BJ (cell line): ENCODE measurements around the gene LMAN2. TPM values are rescaled to one million over a fixed set of nuclear protein-coding genes. Genes with fewer than 3 reads are reported as not detected.

Experiments used
- CTCF ChIA-PET: fragments of 350-600 bp; formaldehyde crosslinking; extraction: SDS; loops from one replicate; lab custom pipeline; 2021; ENCODE audit warnings: antibody characterized with exemption, inconsistent platforms; lab: Yijun Ruan, JAX
- POLR2A ChIA-PET: fragments of 300-600 bp; sonication (Branson Sonifier 250); formaldehyde crosslinking; extraction: SDS; loops from one replicate; lab custom pipeline; 2021; ENCODE audit warnings: antibody characterized with exemption; lab: Charles Lee
- DNase-seq: peaks from one replicate; pipeline ENCODE4 v3.0.0-alpha.2; 2011; ENCODE audit warnings: low read depth
- H3K27me3 ChIP-seq: 2 replicates; pipeline ENCODE4 v1.6.0; 2011; ENCODE audit warnings: low read length; ENCODE audit not compliant: control insufficient read depth, insufficient read depth
- H3K36me3 ChIP-seq: 2 replicates; pipeline ENCODE4 v1.5.1; 2011; ENCODE audit warnings: low read length; ENCODE audit not compliant: control insufficient read depth, insufficient read depth
- H3K4me3 ChIP-seq: 2 replicates; pipeline ENCODE4 v1.5.1; 2011; ENCODE audit warnings: low read depth, mild to moderate bottlenecking, control low read depth, low read length
- CTCF ChIP-seq: IDR thresholded peaks from 2 replicates; pipeline ENCODE4 v1.5.1; 2011; ENCODE audit warnings: low read depth, mild to moderate bottlenecking, control low read depth, inconsistent platforms, low read length, moderate library complexity; ENCODE audit not compliant: insufficient read depth
- polyA plus RNA-seq: library from polyadenylated mRNA; depleted of rRNA; stranded (reverse); fragments of >200 nt; gene quantifications from 2 replicates; pipeline ENCODE4 v1.2.3, GENCODE V29; 2011

Gene LMAN2
- polyA plus RNA-seq, 1 experiment, result 248 TPM

- H3K27me3 ChIP-seq, result no peaks in the 10 kb centered on the region; the same call in 1 of the 2 replicates
- POLR2A ChIA-PET, result no interaction called here
- peak overlapping the region; percentile 48 for H3K4me3 ChIP-seq
- peak; percentile 35 for TF ChIP-seq CTCF
- no peak for DNase-seq
- CTCF ChIA-PET, result interaction anchor here (0.6 to 2.5 kb wide), 10 partner anchors 12 to 707 kb away, joined by 3 to 8 read pairs (median 4); partner anchors contain the start of gene LMAN2
- H3K36me3 ChIP-seq, result no peaks in the 10 kb centered on the region
These were observed 15.9 kb upstream of the LMAN2 start for GRCh38 chr5:177367323-177367848.

- DNase-seq, result peak; percentile 34
- TF ChIP-seq CTCF, result no peak
- Histone ChIP-seq H3K36me3 (no peaks in the 10 kb centered on the region), H3K4me3 (peak overlapping the region; percentile 48), H3K27me3 (no peaks in the 10 kb centered on the region; the same call in 1 of the 2 replicates)
- ChIA-PET CTCF (interaction anchor here (0.6 to 2.5 kb wide), 13 partner anchors 9 to 707 kb away, joined by 3 to 8 read pairs (median 3); partner anchors contain the start of genes LMAN2 and RGS14), POLR2A (no interaction called here)
These were observed 15.3 kb upstream of the LMAN2 start for GRCh38 chr5:177366528-177367322.

GRCh38 chr5:177365845-177366527, 14.5 kb upstream of the LMAN2 start:
- CTCF ChIA-PET, result interaction anchor here (1.0 to 3.0 kb wide), 9 partner anchors 8 to 57 kb away, joined by 3 to 12 read pairs (median 4); partner anchors contain the start of genes LMAN2 and RGS14
- no peak overlapping the region; the same call in 1 of the 2 replicates for H3K4me3 ChIP-seq
- no peak for TF ChIP-seq CTCF
- POLR2A ChIA-PET, result no interaction called here
- no peaks in the 10 kb centered on the region; the same call in 1 of the 2 replicates for H3K27me3 ChIP-seq
- no peak for DNase-seq
- no peaks in the 10 kb centered on the region for H3K36me3 ChIP-seq

GRCh38 chr5:177364159-177364962, 12.9 kb upstream of the LMAN2 start:
- ChIA-PET CTCF (interaction anchor here (0.6 to 3.0 kb wide), 3 partner anchors 19 to 26 kb away, joined by 3 to 12 read pairs (median 3); no protein-coding TSS in a partner anchor), POLR2A (no interaction called here)
- Histone ChIP-seq H3K27me3 (no peaks in the 10 kb centered on the region; the same call in 1 of the 2 replicates), H3K4me3 (no peak overlapping the region), H3K36me3 (no peaks in the 10 kb centered on the region)
- DNase-seq, result no peak
- no peak for TF ChIP-seq CTCF
